Right lobe of liver (tissue), 4 donors: Measurements from ENCODE around the gene RSPH10B.
"Not testable (repeated sequence)": the region's sequence is repeated elsewhere in the genome, so short reads cannot be mapped to it uniquely, and the experiment has no call there.

Source experiments
- CTCF ChIP-seq, 4 donors: fragments of 200-600 bp in 3 of 4; fragments of 450-650 bp in 1 of 4; IDR thresholded peaks; one replicate each; pipeline versions ENCODE4 v1.5.1 to v1.8.0; 2016 to 2022; ENCODE audit warnings: antibody characterized with exemption in 4 of 4, mild to moderate bottlenecking in 2 of 4
- POLR2A ChIP-seq: fragments of 450-650 bp; IDR thresholded peaks from one replicate; pipeline ENCODE4 v1.6.1; 2017; ENCODE audit warnings: antibody characterized with exemption, mild to moderate bottlenecking
- donor health status: DM: no; HTN: no; CAD: no.
- donor health status: DM: no; HTN: no; CAD: no.
- donor health status: DM: no; HTN: yes; CAD: no.

GRCh38 chr7:5924630-5925029 is 45.9 kb downstream of the RSPH10B start:
- TF ChIP-seq CTCF (IDR thresholded peaks at IDR 0.05); POLR2A: not testable (repeated sequence)
